HFF-Myc (cell line): ENCODE data around the gene DYSF.

Experiments used
- DNase-seq: peaks from one replicate; pipeline ENCODE4 v3.0.0-alpha.2; 2011; ENCODE audit warnings: low read depth; ENCODE audit errors: extremely low read depth
- H3K4me3 ChIP-seq: replicated peaks from 2 replicates; pipeline ENCODE4 v1.5.1; 2011; ENCODE audit warnings: low read depth, mild to moderate bottlenecking, control low read depth, low read length
- CTCF ChIP-seq: IDR thresholded peaks from 2 replicates; pipeline ENCODE4 v1.5.1; 2012; ENCODE audit warnings: mild to moderate bottlenecking, low read depth, low read length, control low read depth; ENCODE audit errors: missing control alignments

Gene DYSF

GRCh38 chr2:71687412-71687811 is 234.1 kb downstream of the DYSF start:
- H3K4me3 ChIP-seq: no peak overlapping the region
- DNase-seq: no peak
- TF ChIP-seq CTCF: no peak

- no peak overlapping the region for H3K4me3 ChIP-seq
- TF ChIP-seq CTCF: no peak
- DNase-seq: no peak
These were observed 235.2 kb downstream of the DYSF start for GRCh38 chr2:71688530-71688929.

GRCh38 chr2:71689393-71689792 is 236.0 kb downstream of the DYSF start:
- H3K4me3 ChIP-seq: no peak overlapping the region
- TF ChIP-seq CTCF: no peak
- no peak for DNase-seq

- no peak for DNase-seq
- TF ChIP-seq CTCF: no peak
- no peak overlapping the region for H3K4me3 ChIP-seq
These were observed 236.8 kb downstream of the DYSF start for GRCh38 chr2:71689968-71690834.

- TF ChIP-seq CTCF: no peak
- no peak overlapping the region for H3K4me3 ChIP-seq
- DNase-seq: no peak
These were observed 237.6 kb downstream of the DYSF start for GRCh38 chr2:71690876-71691475.

- no peak for DNase-seq
- H3K4me3 ChIP-seq: no peak overlapping the region
- no peak for TF ChIP-seq CTCF
These were observed 238.5 kb downstream of the DYSF start for GRCh38 chr2:71691747-71692441.
